ENCODE measurements around the gene TNS1.

DNA sequence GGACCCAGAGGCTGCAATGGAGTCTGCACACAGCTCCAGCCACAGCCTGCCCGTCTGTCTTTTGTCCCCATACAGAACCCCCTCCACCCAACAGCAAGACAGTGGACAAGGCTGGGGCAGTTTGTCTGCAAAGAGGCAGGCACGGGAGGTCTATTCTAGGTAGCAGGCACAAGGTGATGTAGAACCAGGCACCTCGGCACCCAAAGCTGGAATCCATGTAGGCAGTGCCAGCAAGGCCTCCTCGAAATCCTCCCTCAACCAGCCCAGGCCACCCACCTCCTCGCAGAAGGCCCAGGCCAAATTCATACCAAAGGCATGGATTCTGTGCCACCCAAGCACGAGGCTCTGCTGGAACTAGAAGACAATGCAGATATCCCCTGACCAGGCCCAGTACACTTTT is 179.2 kb downstream of the TNS1 start:
- TF ChIP-seq, protein P1, sequence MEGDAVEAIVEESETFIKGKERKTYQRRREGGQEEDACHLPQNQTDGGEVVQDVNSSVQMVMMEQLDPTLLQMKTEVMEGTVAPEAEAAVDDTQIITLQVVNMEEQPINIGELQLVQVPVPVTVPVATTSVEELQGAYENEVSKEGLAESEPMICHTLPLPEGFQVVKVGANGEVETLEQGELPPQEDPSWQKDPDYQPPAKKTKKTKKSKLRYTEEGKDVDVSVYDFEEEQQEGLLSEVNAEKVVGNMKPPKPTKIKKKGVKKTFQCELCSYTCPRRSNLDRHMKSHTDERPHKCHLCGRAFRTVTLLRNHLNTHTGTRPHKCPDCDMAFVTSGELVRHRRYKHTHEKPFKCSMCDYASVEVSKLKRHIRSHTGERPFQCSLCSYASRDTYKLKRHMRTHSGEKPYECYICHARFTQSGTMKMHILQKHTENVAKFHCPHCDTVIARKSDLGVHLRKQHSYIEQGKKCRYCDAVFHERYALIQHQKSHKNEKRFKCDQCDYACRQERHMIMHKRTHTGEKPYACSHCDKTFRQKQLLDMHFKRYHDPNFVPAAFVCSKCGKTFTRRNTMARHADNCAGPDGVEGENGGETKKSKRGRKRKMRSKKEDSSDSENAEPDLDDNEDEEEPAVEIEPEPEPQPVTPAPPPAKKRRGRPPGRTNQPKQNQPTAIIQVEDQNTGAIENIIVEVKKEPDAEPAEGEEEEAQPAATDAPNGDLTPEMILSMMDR (IDR thresholded peaks at IDR 0.05): no peak
- TF ChIP-seq SMC3 (IDR thresholded peaks at IDR 0.05; ENCODE audit: low read depth, low read length): no peak
- no peak for TF ChIP-seq RCOR1 (IDR thresholded peaks at IDR 0.05; ENCODE audit: low read length)
- no peak for TF ChIP-seq POLR2AphosphoS5 (IDR thresholded peaks at IDR 0.05; ENCODE audit: low read depth, low read length)
- TF ChIP-seq SIN3A (IDR thresholded peaks at IDR 0.05; ENCODE audit: borderline replicate concordance, low read depth, low read length): no peak
- TF ChIP-seq JUND (IDR thresholded peaks at IDR 0.05): no peak
- TF ChIP-seq, protein P2, sequence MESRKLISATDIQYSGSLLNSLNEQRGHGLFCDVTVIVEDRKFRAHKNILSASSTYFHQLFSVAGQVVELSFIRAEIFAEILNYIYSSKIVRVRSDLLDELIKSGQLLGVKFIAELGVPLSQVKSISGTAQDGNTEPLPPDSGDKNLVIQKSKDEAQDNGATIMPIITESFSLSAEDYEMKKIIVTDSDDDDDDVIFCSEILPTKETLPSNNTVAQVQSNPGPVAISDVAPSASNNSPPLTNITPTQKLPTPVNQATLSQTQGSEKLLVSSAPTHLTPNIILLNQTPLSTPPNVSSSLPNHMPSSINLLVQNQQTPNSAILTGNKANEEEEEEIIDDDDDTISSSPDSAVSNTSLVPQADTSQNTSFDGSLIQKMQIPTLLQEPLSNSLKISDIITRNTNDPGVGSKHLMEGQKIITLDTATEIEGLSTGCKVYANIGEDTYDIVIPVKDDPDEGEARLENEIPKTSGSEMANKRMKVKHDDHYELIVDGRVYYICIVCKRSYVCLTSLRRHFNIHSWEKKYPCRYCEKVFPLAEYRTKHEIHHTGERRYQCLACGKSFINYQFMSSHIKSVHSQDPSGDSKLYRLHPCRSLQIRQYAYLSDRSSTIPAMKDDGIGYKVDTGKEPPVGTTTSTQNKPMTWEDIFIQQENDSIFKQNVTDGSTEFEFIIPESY (IDR thresholded peaks at IDR 0.05; ENCODE audit: borderline replicate concordance, low read depth): no peak
- TF ChIP-seq, protein P3, sequence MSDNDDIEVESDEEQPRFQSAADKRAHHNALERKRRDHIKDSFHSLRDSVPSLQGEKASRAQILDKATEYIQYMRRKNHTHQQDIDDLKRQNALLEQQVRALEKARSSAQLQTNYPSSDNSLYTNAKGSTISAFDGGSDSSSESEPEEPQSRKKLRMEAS (IDR thresholded peaks at IDR 0.05; ENCODE audit: low read depth): no peak
- TF ChIP-seq RAD21 (IDR thresholded peaks at IDR 0.05; ENCODE audit: low read length): no peak
- TF ChIP-seq TAF1 (IDR thresholded peaks at IDR 0.05; ENCODE audit: borderline replicate concordance, low read depth, low read length): no peak
- TF ChIP-seq CHD2 (IDR thresholded peaks at IDR 0.05; ENCODE audit: low read length, partially characterized antibody): no peak
- TF ChIP-seq TCF12 (IDR thresholded peaks at IDR 0.05): no peak
- no peak for TF ChIP-seq RFX5 (IDR thresholded peaks at IDR 0.05; ENCODE audit: low read length)
